SK-N-SH (cell line): ENCODE results near the gene BIN2.

Experiments used
- ELF1 ChIP-seq: IDR thresholded peaks from 2 replicates; pipeline ENCODE4 v1.4.0; 2012
- EP300 ChIP-seq, 2 experiments: IDR thresholded peaks; 2 replicates each; pipeline versions ENCODE4 v1.4.0 to v1.6.1; 2012; ENCODE audit warnings: borderline replicate concordance in 1 of 2, low read depth in 1 of 2, low read length in 1 of 2
- NRF1 ChIP-seq: IDR thresholded peaks from 2 replicates; pipeline ENCODE4 v1.6.1; 2012; ENCODE audit warnings: low read depth, mild to moderate bottlenecking, low read length
- POLR2AphosphoS5 ChIP-seq: IDR thresholded peaks from 2 replicates; pipeline ENCODE4 v1.6.1; 2012; ENCODE audit warnings: low read depth, low read length
- RAD21 ChIP-seq: IDR thresholded peaks from 2 replicates; pipeline ENCODE4 v1.6.1; 2012; ENCODE audit warnings: mild to moderate bottlenecking, low read length
- RFX5 ChIP-seq: IDR thresholded peaks from 2 replicates; pipeline ENCODE4 v1.6.1; 2012; ENCODE audit warnings: mild to moderate bottlenecking, improper control_type of control experiment, low read length
- TAF1 ChIP-seq: IDR thresholded peaks from 2 replicates; pipeline ENCODE4 v1.6.1; 2012; ENCODE audit warnings: low read depth, mild to moderate bottlenecking, low read length, moderate library complexity, borderline replicate concordance
- TEAD4 ChIP-seq: IDR thresholded peaks from 2 replicates; pipeline ENCODE4 v1.4.0; 2012; ENCODE audit warnings: mild to moderate bottlenecking, borderline replicate concordance; ENCODE audit not compliant: insufficient read depth
- TF ChIP-seq, protein P1 (sequence below): fragments of 200-600 bp; sonication (generic); IDR thresholded peaks from 2 replicates; pipeline ENCODE4 v1.6.1; 2017; ENCODE audit warnings: antibody characterized with exemption, mild to moderate bottlenecking, moderate library complexity
- TF ChIP-seq, protein P2 (sequence below): IDR thresholded peaks from 2 replicates; pipeline ENCODE4; 2012
- TF ChIP-seq, protein P3 (sequence below): IDR thresholded peaks from 2 replicates; pipeline ENCODE4 v1.4.0; 2012; ENCODE audit warnings: low read depth, borderline replicate concordance
- TF ChIP-seq, protein P4 (sequence below): IDR thresholded peaks from 2 replicates; pipeline ENCODE4 v1.4.0; 2012; ENCODE audit warnings: low read depth, borderline replicate concordance
- TF ChIP-seq, protein P5 (sequence below): fragments of 150-350 bp; IDR thresholded peaks from 2 replicates; pipeline ENCODE4 v1.6.1; 2017; ENCODE audit warnings: antibody characterized with exemption, low read length, low read depth, borderline replicate concordance

DNA sequence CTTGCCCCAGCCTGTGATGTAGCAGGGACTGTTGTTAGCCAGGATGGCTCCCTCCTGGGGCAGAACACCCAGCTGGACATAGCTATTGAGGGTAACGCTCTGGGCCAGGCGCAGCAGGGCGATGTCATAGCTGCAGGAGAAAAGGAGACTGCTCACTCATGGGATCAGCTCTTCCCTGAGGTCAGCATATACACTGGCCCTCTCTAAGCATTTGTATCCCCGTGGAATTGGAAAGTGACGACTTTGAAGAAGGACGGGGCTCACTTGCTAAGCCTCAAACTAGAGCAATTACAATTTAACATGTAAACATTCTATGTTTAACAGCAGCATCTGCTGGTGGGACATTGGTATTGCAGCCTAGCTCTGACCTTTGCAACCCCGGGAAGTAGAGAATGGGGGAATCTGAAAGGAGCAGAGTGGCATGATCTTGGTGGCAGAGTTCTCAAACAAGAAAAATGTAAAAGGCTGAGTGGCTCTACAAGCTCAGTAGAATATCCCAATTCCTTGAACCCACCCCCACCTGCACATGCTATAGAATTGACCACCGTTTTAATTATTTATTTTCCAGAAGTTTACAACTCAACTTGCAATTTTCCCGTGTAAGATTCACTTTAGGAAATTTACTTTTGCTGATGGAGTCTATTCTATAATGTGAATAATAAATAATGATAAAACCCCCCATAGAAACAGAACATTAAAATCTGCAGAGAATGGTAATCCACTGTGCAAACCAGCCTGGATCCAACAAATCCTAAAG lies 17.5 kb upstream of the BIN2 start:
- TF ChIP-seq, protein P1, sequence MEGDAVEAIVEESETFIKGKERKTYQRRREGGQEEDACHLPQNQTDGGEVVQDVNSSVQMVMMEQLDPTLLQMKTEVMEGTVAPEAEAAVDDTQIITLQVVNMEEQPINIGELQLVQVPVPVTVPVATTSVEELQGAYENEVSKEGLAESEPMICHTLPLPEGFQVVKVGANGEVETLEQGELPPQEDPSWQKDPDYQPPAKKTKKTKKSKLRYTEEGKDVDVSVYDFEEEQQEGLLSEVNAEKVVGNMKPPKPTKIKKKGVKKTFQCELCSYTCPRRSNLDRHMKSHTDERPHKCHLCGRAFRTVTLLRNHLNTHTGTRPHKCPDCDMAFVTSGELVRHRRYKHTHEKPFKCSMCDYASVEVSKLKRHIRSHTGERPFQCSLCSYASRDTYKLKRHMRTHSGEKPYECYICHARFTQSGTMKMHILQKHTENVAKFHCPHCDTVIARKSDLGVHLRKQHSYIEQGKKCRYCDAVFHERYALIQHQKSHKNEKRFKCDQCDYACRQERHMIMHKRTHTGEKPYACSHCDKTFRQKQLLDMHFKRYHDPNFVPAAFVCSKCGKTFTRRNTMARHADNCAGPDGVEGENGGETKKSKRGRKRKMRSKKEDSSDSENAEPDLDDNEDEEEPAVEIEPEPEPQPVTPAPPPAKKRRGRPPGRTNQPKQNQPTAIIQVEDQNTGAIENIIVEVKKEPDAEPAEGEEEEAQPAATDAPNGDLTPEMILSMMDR: peak; percentile 97
- TF ChIP-seq RAD21 (peak; percentile 97), NRF1 (no peak), RFX5 (no peak), TAF1 (no peak), POLR2AphosphoS5 (no peak), EP300 (IDR thresholded peaks at IDR 0.05; ENCODE audit: borderline replicate concordance in 1 of 2, low read depth in 1 of 2, low read length in 1 of 2) (no peak), ELF1 (no peak), TEAD4 (no peak)
- TF ChIP-seq, protein P2, sequence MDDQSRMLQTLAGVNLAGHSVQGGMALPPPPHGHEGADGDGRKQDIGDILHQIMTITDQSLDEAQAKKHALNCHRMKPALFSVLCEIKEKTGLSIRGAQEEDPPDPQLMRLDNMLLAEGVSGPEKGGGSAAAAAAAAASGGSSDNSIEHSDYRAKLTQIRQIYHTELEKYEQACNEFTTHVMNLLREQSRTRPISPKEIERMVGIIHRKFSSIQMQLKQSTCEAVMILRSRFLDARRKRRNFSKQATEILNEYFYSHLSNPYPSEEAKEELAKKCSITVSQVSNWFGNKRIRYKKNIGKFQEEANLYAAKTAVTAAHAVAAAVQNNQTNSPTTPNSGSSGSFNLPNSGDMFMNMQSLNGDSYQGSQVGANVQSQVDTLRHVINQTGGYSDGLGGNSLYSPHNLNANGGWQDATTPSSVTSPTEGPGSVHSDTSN: no peak
- TF ChIP-seq, protein P3, sequence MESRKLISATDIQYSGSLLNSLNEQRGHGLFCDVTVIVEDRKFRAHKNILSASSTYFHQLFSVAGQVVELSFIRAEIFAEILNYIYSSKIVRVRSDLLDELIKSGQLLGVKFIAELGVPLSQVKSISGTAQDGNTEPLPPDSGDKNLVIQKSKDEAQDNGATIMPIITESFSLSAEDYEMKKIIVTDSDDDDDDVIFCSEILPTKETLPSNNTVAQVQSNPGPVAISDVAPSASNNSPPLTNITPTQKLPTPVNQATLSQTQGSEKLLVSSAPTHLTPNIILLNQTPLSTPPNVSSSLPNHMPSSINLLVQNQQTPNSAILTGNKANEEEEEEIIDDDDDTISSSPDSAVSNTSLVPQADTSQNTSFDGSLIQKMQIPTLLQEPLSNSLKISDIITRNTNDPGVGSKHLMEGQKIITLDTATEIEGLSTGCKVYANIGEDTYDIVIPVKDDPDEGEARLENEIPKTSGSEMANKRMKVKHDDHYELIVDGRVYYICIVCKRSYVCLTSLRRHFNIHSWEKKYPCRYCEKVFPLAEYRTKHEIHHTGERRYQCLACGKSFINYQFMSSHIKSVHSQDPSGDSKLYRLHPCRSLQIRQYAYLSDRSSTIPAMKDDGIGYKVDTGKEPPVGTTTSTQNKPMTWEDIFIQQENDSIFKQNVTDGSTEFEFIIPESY: no peak
- TF ChIP-seq, protein P4, sequence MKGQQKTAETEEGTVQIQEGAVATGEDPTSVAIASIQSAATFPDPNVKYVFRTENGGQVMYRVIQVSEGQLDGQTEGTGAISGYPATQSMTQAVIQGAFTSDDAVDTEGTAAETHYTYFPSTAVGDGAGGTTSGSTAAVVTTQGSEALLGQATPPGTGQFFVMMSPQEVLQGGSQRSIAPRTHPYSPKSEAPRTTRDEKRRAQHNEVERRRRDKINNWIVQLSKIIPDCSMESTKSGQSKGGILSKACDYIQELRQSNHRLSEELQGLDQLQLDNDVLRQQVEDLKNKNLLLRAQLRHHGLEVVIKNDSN: no peak
- TF ChIP-seq, protein P5, sequence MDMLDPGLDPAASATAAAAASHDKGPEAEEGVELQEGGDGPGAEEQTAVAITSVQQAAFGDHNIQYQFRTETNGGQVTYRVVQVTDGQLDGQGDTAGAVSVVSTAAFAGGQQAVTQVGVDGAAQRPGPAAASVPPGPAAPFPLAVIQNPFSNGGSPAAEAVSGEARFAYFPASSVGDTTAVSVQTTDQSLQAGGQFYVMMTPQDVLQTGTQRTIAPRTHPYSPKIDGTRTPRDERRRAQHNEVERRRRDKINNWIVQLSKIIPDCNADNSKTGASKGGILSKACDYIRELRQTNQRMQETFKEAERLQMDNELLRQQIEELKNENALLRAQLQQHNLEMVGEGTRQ: no peak
